NCI-H526 (cell line): ENCODE measurements around the gene PPP1CA.

Source experiments
- DNase-seq, 2 experiments: peaks; one replicate each; lab custom pipeline; 2025; lab: John Stamatoyannopoulos, UW

The PPP1CA gene

DNA sequence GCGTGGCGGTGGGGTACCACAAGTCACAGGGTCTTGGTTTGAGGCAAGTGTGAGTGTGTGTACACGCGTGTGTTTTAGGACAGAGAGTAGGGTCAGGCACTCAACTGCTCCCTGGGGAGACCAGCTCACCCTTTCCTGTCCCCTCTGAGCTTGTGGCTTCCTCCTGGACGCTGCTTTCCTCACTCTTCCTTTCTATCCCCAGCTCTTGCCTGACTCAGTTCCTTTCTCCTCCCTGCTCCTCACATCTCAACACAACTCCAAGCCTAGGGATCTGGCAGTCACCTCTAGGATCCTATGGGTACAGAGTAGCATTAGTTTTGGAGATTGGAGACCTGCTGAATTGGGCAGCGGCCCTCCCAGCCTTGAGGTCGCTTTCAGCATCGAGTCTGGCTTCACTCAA, 32.4 kb downstream of the PPP1CA start:
- no peak for DNase-seq

DNA sequence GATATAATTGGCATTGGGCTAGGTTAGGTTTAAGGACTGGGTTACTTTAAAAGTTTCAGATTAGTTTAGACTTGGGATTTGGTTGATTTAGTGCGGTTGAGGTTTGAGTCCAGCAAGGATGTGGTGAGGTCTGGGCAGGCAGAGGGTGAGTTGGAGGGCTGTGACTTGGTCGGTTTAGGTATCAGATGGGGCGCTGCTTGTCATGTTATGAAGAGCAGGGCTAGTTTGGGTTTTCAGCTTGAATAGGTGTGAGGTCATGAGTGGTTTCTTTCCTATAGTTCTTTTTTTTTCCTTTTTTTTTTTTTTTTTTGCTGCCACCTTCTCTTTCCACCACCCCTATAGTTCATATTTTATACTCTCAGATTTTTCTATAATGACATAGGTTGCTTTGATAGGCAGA, 33.0 kb downstream of the PPP1CA start:
- DNase-seq: no peak

DNA sequence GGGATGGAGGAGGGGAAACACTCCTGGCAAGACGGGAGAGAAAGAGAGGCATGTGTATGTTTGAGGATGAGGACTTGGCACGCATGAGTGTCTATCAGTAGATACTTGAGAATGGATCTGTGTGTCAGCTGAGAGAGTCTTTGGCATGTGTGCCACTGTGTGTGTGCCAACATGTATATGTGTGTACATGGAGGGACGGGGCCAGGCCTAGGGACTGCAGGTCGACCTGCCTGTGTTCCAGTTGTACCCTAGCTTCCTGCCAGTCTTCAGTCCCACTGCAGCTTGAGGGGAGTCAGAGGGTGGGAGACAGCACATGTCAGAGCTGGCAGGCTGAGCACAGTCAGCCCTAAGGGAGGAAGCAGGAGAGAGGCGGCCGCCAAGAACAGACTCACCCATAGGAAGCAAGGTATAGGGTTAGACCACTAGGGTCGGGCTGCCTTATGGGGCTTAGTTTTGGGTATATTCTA, 33.9 kb downstream of the PPP1CA start:
- DNase-seq: no peak

DNA sequence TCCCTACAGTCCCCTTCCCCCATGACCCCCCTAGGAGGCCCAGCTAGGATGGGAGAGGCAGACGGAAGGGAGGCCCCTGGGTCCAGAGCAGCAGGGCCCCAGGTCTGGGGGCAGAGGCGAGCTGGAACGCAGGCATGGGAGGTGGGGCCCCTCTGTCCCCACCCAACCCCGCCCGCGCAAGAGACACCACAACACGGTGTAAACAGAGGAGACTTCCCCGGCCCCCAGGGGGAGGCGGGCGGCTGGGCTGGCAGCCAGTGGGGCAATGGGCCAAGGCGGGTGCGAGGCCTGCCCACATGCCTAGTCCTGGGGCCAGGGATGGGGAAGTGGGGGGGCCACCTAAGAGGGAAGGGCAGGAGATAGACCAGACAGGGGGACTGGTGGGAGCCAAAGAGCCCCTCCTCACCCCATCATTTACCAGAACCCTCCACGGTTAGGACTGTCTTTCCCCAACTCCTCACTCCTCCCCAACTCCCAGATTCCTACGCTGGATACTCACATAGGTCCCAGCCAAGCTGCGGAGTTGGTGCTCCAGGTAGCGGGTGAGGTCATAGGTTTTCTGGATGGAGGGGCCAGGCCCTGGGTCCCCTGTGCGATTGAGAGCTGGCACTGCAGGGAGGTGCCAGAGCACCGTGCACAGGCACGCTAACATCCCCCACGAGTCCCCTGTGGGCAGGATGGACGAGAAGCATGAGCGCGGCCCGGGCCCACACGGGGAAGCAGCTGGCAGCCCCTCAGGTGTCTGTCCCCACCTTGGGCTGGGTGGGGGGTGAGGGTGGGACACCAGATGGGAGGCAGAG, 34.5 kb downstream of the PPP1CA start:
- no peak for DNase-seq

GRCh38 chr11:67366546-67366945, 35.1 kb downstream of the PPP1CA start:
- no peak for DNase-seq

GRCh38 chr11:67365736-67366444, 35.8 kb downstream of the PPP1CA start:
- peak; percentile 56 to 61 for DNase-seq

GRCh38 chr11:67364783-67365722, 36.6 kb downstream of the PPP1CA start:
- no peak for DNase-seq

DNA sequence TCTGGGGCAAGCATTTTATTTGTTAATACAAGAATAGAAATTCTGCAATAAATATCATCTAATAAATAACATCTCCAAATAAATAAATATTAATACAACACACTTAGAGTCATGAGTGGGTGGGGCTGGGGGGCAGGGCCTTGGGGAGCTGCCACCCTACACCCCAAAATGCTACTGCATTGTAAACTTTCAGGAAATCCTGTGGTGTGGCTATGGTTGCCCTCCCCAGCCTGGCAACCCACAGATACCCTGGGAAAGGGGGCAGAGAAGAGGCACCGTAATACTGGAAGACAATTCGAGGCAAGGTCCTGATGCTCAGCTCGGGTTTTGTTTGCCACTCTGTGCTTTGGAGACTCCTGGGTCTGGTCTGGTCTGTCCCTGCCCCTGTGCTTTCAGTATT, 37.5 kb downstream of the PPP1CA start:
- DNase-seq: no peak

DNA sequence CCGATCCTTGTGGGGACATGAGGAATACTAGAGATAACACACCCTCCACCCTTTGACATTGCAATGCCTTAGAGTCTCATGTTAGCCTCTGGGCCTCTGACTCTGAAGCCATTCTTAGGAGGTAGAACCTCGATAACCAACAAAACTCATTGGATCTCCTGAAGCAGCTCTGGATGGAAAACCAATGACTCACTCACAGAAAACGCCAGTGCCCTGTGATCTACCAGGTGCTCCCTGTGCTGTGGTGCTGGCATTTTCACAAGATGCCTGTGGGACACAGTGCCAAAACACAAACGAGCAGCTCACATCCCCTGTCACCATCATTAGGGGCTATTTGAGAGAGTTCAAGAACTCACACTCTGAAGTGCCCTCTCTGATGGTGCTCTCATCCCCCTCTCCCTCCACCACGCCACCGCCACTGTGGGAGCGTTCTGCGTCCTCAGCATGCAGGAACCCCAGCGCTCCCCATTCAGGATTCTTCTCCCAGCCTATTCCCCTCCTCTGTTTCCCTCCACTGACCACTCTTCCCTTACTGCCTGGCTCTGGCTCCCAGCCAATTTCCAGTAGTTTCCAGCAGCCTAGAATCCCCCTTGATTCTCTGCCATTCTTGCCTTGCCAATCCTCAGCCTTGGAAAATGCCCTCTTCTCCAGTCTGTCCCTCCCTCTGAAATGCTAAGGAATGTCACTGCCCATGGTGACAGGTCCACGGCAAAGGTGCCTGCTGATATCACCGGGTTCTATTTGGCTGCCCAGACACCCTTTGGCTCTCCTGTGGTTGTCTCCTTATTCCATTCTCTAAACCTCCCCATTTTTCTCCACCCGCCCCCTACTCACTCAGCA, 43.6 kb downstream of the PPP1CA start:
- DNase-seq: no peak

DNA sequence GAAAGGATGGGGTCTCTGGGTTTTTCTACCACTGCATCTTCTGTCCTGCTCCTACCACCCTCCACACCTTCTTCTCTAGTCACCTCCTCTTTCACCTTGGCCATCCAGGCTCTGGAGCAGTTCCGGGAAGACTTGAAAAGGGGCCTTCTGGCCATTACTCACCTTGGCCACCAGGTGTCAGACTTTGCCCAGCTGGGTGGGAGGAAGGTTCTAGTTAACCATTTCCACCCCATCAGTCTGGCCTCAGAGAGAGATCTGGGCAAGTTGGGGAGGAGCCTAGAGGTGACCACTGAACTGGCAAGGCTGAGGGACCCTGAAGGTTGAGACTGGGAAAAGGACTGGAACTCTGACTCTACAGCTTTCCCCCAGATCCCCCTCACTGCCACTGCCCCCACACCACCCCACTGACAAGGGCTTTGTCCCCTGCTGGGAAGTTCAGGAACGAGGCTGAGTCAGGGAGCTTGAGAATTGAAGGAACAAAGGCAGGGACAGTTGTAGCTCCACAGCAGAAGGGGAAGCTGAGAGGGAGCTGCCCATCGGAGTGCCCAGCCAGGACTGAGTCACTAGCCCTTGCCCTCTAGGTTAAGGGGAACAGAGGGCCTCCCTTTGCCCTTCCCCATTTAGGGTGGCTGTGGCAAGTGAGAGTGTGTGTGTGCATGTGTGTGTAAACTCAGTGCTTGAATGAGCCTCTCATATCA, 44.6 kb downstream of the PPP1CA start:
- peak; percentile 64 to 87 for DNase-seq

- no peak for DNase-seq
These were observed 45.2 kb downstream of the PPP1CA start for GRCh38 chr11:67356387-67356863.

DNA sequence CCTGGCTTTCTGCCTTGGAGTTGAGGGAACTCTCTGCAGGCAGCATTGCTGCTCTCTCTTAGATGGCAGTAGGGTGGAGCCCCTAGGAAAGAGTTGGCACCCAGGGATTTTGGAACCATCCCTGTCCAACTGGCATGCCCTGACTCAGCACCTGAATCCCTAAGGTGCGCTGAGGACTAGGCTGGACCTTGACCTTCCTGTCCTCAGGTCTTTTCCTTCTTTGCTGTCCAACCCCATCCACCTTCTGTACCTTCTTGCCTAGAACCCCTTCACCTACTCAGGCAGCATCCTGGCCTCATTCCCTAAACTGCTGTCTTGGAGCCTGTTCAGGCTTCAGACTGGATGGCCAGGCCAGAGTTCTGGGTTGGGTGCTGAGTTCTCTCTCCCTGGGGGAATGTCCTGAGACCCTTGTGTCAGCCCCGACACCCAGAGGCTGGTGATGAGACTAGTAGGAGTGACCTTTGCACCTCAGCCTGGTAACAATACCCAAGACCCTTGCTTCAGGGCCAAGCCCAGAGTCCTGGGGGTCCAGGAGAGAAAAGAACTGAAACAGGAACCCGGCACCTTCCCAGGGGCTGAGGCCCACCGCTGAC, 45.8 kb downstream of the PPP1CA start:
- DNase-seq: no peak

DNA sequence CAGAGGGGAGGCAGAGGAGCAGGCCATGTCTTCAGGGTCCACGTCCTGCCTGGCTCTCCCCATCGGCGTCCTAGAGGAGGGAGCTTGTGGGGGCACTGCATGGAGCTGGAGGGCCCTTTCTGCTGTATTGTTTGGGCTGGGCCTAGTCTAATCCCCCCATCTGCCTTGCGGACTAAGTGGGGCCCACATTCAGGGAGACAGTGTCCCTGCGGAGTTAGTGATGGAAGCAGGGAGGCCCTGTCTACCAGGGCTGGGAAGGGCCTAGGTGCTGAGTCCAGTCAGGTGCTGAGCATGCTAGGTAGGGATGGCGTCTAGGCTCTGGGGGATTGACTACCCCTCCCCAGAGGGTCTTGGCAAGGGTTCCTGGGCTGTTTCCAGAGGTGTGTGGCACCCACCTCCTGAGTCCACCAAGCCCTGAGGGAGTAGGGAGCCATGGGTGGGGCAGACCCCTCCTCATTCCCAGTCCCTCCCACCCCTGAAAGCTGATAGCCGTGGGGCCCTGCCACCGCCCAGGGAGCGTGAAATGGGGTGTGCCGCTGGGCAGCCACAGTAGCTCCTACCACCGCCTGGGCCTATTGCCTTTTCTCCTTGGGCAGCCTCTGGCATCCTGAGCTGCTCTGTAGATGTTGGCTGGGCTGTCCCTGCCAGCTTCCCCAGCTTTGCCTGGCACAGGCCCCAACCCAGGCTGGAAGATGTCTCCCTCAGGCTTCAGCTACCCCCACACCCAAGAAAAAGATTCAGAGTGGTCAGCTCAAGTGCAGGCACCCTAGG, 46.5 kb downstream of the PPP1CA start:
- no peak for DNase-seq

GRCh38 chr11:67354075-67355022, 47.3 kb downstream of the PPP1CA start:
- peak in 1 of 2 experiments; percentile 34 for DNase-seq

DNA sequence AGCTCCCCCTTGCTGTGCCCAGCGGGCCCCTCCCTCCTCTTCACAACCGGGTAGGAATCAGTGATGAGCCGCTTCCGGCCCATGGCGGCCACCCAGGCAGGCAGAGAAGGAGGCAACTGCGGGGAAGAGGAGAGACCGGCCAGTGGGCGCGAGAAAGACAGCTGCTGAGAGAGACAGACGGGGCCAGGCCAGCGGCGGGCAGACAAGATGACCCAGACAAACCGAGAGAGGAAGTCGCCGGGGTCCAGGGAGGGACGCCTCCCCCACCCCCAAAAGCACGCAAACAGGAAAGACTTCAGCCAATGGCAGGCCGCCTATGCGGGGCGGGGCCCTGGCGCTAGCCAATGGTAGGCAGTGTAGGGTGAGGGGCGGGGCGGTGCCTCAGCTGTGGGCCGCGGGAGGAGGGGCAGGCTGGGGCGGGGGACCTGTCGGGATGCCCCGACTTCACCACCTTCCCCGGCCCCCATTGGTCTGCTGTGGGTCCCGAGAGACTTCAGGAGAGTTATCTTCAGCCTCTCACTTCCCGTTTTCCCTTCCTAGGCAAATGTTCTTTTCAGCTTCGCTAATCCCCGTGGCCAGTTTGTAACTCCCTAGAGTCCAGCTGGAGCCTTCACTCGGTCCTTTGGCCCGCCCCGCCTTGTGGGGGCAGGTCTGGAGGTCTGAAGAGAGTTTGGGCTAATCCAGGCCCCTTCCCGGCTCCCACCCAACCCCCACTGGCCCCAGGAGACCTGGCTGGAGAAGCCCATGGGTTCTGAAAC, 48.2 kb downstream of the PPP1CA start, which contains the start of gene POLD4:
POLD4 (minus strand) TSS at position 230 of the 758 bp plus-strand sequence; CDS start at position 83, 147 bp downstream.
- peak; percentile 92 to 98 for DNase-seq

DNA sequence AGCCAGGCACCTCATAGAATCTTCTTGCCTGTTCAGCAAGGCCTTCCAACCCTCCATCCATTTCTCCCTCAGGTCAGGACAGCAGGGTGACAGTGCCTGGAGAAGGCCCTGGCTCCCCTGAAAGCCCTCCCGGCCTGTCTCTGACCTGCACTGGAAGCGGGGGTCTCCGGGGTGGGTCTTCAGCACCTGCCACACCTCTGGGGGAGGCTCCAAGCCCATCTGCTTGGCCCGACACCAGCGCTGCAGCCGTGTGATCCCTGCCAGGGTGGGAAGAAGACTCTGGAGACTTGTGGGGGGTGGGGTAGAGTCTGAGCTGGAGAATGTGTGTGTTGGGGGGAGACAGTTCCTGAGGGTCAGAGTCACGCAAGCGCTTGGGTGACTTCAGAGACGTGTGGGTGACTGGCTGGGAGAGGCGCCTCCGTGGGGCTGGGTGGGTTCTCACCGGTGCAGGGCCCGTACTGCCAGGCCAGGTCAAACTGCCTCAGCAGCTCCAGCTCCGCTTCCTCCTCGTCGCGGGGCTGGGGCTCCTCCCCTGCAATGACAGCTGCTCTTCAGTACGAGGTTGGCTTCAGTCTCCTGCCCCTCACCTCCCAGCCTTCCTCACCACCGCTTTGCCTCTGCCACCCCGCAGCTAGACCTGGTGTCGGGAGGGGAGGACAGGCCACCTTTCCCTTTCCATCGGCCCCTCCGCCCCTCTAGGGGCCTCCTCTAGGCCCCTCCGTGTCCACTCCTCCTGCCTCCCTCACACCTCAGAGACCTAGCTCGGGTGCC, 48.9 kb downstream of the PPP1CA start:
- peak; percentile 80 to 90 for DNase-seq
